Activated gamma-delta T cell treated with Interleukin-2 at 50 U/mL for 16 hours (primary cell): ENCODE data around the gene CTNNAL1.
"Not testable (repeated sequence)": the region's sequence is repeated elsewhere in the genome, so short reads cannot be mapped to it uniquely, and the experiment has no call there.

ENCODE experiments used
- DNase-seq: peaks from one replicate; pipeline ENCODE4 v3.0.0-alpha.2; 2020

CTNNAL1 gene

GRCh38 chr9:108920401-108920800, 92.9 kb downstream of the CTNNAL1 start:
- DNase-seq = not testable (repeated sequence)

GRCh38 chr9:108919517-108919916, 93.8 kb downstream of the CTNNAL1 start:
- no peak for DNase-seq

GRCh38 chr9:108913391-108913790, 99.9 kb downstream of the CTNNAL1 start:
- DNase-seq = no peak

GRCh38 chr9:108911820-108912219, 101.5 kb downstream of the CTNNAL1 start:
- DNase-seq = peak; percentile 42

GRCh38 chr9:108910914-108911313, 102.4 kb downstream of the CTNNAL1 start:
- DNase-seq = no peak

GRCh38 chr9:108910402-108910801, 102.9 kb downstream of the CTNNAL1 start:
- no peak for DNase-seq

- DNase-seq = no peak
Measured at GRCh38 chr9:108905494-108905893, 107.8 kb downstream of the CTNNAL1 start.

- no peak for DNase-seq
Measured at GRCh38 chr9:108904161-108904560, 109.1 kb downstream of the CTNNAL1 start.

- DNase-seq = no peak
Measured at GRCh38 chr9:108903420-108904103, 109.7 kb downstream of the CTNNAL1 start.

- DNase-seq = no peak
Measured at GRCh38 chr9:108900176-108900575, 113.1 kb downstream of the CTNNAL1 start.

GRCh38 chr9:108899023-108899695, 114.1 kb downstream of the CTNNAL1 start:
- DNase-seq = not testable (repeated sequence)

- no peak for DNase-seq
Measured at GRCh38 chr9:108897324-108898096, 115.8 kb downstream of the CTNNAL1 start.

GRCh38 chr9:108894225-108894997, 118.9 kb downstream of the CTNNAL1 start:
- DNase-seq = no peak
